Panc1 (cell line): ENCODE data around the gene LIMK2.

Source experiments
- CTCF ChIP-seq: fragments of 450-650 bp; IDR thresholded peaks from 2 replicates; pipeline ENCODE4 v1.5.1; 2017; ENCODE audit warnings: mild to moderate bottlenecking
- POLR2AphosphoS5 ChIP-seq: IDR thresholded peaks from 2 replicates; pipeline ENCODE4 v1.6.1; 2012; ENCODE audit warnings: mild to moderate bottlenecking, low read depth, low read length, moderate library complexity
- REST ChIP-seq, 2 experiments: IDR thresholded peaks; 2 replicates each; pipeline ENCODE4 v1.6.1; 2011 to 2012; ENCODE audit warnings: low read depth in 2 of 2, control low read depth in 1 of 2, low read length in 1 of 2, mild to moderate bottlenecking in 1 of 2, moderate library complexity in 1 of 2; ENCODE audit not compliant: insufficient read depth in 1 of 2
- SIN3A ChIP-seq: IDR thresholded peaks from 2 replicates; pipeline ENCODE4 v1.6.1; 2012; ENCODE audit warnings: low read depth, mild to moderate bottlenecking, low read length, moderate library complexity, borderline replicate concordance; ENCODE audit not compliant: insufficient read depth

- TF ChIP-seq CTCF (no peak), REST (IDR thresholded peaks at IDR 0.05; ENCODE audit: insufficient read depth in 1 of 2, low read depth in 2 of 2, low read length in 1 of 2) (no peak), POLR2AphosphoS5 (no peak), SIN3A (no peak)
Observed at GRCh38 chr22:31206896-31207687, 5.0 kb upstream of the LIMK2 start.
